HepG2 (cell line): Measurements from ENCODE around the gene KDM8. TPM values are rescaled to one million over a fixed set of nuclear protein-coding genes. Genes with fewer than 3 reads are reported as not detected.

Experiments used
- ARHGAP35 ChIP-seq: sonication (generic); formaldehyde crosslinking; IDR thresholded peaks from 2 replicates; pipeline ENCODE4 v1.9.0; 2022; ENCODE audit warnings: mild to moderate bottlenecking, inconsistent platforms, moderate library complexity, missing genetic modification reagents, borderline replicate concordance
- FOSL2 ChIP-seq: sonication (generic); formaldehyde crosslinking; IDR thresholded peaks from 2 replicates; pipeline ENCODE4 v1.4.0; 2020; ENCODE audit warnings: missing genetic modification reagents
- FOXC1 ChIP-seq: sonication (generic); formaldehyde crosslinking; IDR thresholded peaks from 2 replicates; pipeline ENCODE4 v1.8.0; 2022; ENCODE audit warnings: mild to moderate bottlenecking, missing genetic modification reagents, borderline replicate concordance
- FOXP1 ChIP-seq, 2 experiments: fragments of 450-650 bp in 1 of 2; IDR thresholded peaks; 2 replicates each; pipeline ENCODE4 v1.6.1; 2017 to 2018; ENCODE audit warnings: antibody characterized with exemption in 1 of 2
- IKZF5 ChIP-seq: IDR thresholded peaks from 2 replicates; pipeline ENCODE4 v1.6.1; 2018; ENCODE audit warnings: missing genetic modification reagents, mild to moderate bottlenecking, missing compliant biosample characterization
- IRF2 ChIP-seq: IDR thresholded peaks from 2 replicates; pipeline ENCODE4 v1.6.1; 2018; ENCODE audit warnings: missing genetic modification reagents, missing compliant biosample characterization
- KDM4B ChIP-seq: sonication (generic); formaldehyde crosslinking; IDR thresholded peaks from 2 replicates; pipeline ENCODE4 v1.4.0; 2020; ENCODE audit warnings: missing genetic modification reagents
- KLF9 ChIP-seq: IDR thresholded peaks from 2 replicates; pipeline ENCODE4 v1.6.1; 2016; ENCODE audit warnings: low read depth
- MED13 ChIP-seq: sonication (generic); formaldehyde crosslinking; IDR thresholded peaks from 2 replicates; pipeline ENCODE4 v1.5.0; 2020; ENCODE audit warnings: missing genetic modification reagents
- PATZ1 ChIP-seq: sonication (generic); formaldehyde crosslinking; IDR thresholded peaks from 2 replicates; pipeline ENCODE4 v1.4.0; 2020; ENCODE audit warnings: missing genetic modification reagents
- ZBTB49 ChIP-seq: sonication (generic); formaldehyde crosslinking; IDR thresholded peaks from 2 replicates; pipeline ENCODE4 v1.4.0; 2020; ENCODE audit warnings: missing genetic modification reagents, borderline replicate concordance
- ZHX1 ChIP-seq: sonication (generic); formaldehyde crosslinking; IDR thresholded peaks from 2 replicates; pipeline ENCODE4 v1.8.1; 2022; ENCODE audit warnings: low read depth, mild to moderate bottlenecking, missing genetic modification reagents
- ZNF143 ChIP-seq: sonication (generic); formaldehyde crosslinking; IDR thresholded peaks from 2 replicates; pipeline ENCODE4 v1.4.0; 2020; ENCODE audit warnings: missing genetic modification reagents
- ZNF235 ChIP-seq: sonication (generic); formaldehyde crosslinking; IDR thresholded peaks from 2 replicates; pipeline ENCODE4 v1.8.1; 2023; ENCODE audit warnings: mild to moderate bottlenecking, missing genetic modification reagents, borderline replicate concordance
- ZNF513 ChIP-seq: sonication (generic); formaldehyde crosslinking; conservative IDR thresholded peaks from 2 replicates; pipeline ENCODE4 v1.5.0; 2020; ENCODE audit warnings: missing genetic modification reagents
- ZNF75D ChIP-seq: sonication (generic); formaldehyde crosslinking; IDR thresholded peaks from 2 replicates; pipeline ENCODE4 v1.8.1; 2023; ENCODE audit warnings: missing genetic modification reagents, mild to moderate bottlenecking, borderline replicate concordance
- ZNF878 ChIP-seq: sonication (generic); formaldehyde crosslinking; IDR thresholded peaks from 2 replicates; pipeline ENCODE4 v1.8.1; 2023; ENCODE audit warnings: mild to moderate bottlenecking, missing genetic modification reagents, moderate library complexity
- polyA plus RNA-seq, 8 experiments: library from polyadenylated mRNA; depleted of rRNA in 3 of 8; stranded (reverse) in 7 of 8; unstranded in 1 of 8; fragments of >200 nt; fragmentation: Illumina TruSeq in 4 of 8; extraction: Trizol in 4 of 8; gene quantifications; 2 replicates each; pipeline versions ENCODE4 v1.2.1 to v1.2.3, GENCODE V29; 2011 to 2016; ENCODE audit warnings: low read depth in 4 of 8, missing spikeins in 1 of 8, mixed read lengths in 1 of 8; ENCODE audit not compliant: insufficient read depth in 1 of 8
- total RNA-seq, 5 experiments: library from RNA; depleted of rRNA; stranded (reverse); fragments of >200 nt; fragmentation: Illumina TruSeq; extraction: Trizol; gene quantifications; 2 replicates each; pipeline ENCODE4 v1.2.3, GENCODE V29; 2016; ENCODE audit warnings: low read depth in 1 of 5
- TF ChIP-seq, protein P1 (sequence below): sonication (generic); formaldehyde crosslinking; IDR thresholded peaks from 2 replicates; pipeline ENCODE4 v1.8.1; 2023; ENCODE audit warnings: mild to moderate bottlenecking, missing genetic modification reagents, borderline replicate concordance

Gene KDM8
- total and polyA plus RNA-seq, 2 of the 13 experiments (the other 11 are each of a cell fraction or from before 2014, with no cell fraction given), result 3.3 to 8.6 TPM

GRCh38 chr16:27214084-27214961 is 11.0 kb downstream of the KDM8 start (continued):
- TF ChIP-seq FOSL2 (no peak; the same call in 1 of the 2 replicates), ZNF235 (CRISPR knock-in tag) (no peak), FOXC1 (CRISPR knock-in tag) (no peak), IRF2 (CRISPR knock-in tag) (0 out of 2 replicates have a peak, but pooled peaks have one; percentile 54), FOXP1 (IDR thresholded peaks at IDR 0.05) (no peak), FOXP1 (CRISPR knock-in tag; IDR thresholded peaks at IDR 0.05) (no peak), ZNF143 (no peak), ARHGAP35 (CRISPR knock-in tag) (peak; percentile 66; the same call in 1 of the 2 replicates), ZHX1 (no peak), ZNF878 (CRISPR knock-in tag) (no peak), ZNF75D (CRISPR knock-in tag) (no peak), ZNF513 (CRISPR knock-in tag) (no peak), IKZF5 (no peak; the same call in 1 of the 2 replicates), ZBTB49 (CRISPR knock-in tag) (no peak), KDM4B (CRISPR knock-in tag) (no peak), MED13 (no peak), KLF9 (no peak), PATZ1 (peak; percentile 43; the same call in 1 of the 2 replicates)
- TF ChIP-seq, protein P1, sequence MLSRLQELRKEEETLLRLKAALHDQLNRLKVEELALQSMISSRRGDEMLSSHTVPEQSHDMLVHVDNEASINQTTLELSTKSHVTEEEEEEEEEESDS, result no peak
